ENCODE data around the gene KIF26A. TPM values are rescaled to one million over a fixed set of nuclear protein-coding genes. Genes with fewer than 3 reads are reported as not detected.

Gene KIF26A
- polyA plus RNA-seq, 1 experiment: 0.10 TPM

GRCh38 chr14:104175041-104175440 is 36.7 kb downstream of the KIF26A start:
- ChIA-PET CTCF (no interaction called here), POLR2A (no interaction called here)
- TF ChIP-seq, protein P1, sequence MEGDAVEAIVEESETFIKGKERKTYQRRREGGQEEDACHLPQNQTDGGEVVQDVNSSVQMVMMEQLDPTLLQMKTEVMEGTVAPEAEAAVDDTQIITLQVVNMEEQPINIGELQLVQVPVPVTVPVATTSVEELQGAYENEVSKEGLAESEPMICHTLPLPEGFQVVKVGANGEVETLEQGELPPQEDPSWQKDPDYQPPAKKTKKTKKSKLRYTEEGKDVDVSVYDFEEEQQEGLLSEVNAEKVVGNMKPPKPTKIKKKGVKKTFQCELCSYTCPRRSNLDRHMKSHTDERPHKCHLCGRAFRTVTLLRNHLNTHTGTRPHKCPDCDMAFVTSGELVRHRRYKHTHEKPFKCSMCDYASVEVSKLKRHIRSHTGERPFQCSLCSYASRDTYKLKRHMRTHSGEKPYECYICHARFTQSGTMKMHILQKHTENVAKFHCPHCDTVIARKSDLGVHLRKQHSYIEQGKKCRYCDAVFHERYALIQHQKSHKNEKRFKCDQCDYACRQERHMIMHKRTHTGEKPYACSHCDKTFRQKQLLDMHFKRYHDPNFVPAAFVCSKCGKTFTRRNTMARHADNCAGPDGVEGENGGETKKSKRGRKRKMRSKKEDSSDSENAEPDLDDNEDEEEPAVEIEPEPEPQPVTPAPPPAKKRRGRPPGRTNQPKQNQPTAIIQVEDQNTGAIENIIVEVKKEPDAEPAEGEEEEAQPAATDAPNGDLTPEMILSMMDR (IDR thresholded peaks at IDR 0.05; ENCODE audit: insufficient read depth, low read depth, low read length): no peak
- Histone ChIP-seq H3K4me3 (ENCODE audit: low read depth, low read length) (no peak overlapping the region), H3K36me3 (ENCODE audit: control insufficient read depth, insufficient read depth, low read length) (no peaks in the 10 kb centered on the region), H3K27me3 (ENCODE audit: control insufficient read depth, insufficient read depth, low read length) (no peaks in the 10 kb centered on the region)
- DNase-seq (ENCODE audit: low read depth): no peak

DNA sequence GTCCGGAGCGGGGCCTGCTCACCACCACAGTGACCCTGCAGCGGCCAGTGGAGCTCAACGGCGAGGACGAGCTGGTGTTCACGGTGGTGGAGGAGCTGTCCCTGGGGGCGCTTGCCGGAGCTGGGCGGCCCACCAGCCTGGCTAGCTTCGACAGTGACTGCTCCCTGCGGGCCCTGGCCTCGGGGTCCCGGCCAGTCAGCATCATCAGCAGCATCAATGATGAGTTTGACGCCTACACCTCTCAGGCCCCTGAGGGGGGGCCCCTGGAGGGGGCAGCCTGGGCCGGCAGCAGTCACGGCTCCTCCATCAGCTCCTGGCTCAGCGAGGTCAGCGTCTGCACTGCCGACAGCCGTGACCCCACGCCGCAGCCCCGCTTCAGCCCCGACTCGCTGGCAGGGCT is 37.4 kb downstream of the KIF26A start:
- TF ChIP-seq, protein P1 (IDR thresholded peaks at IDR 0.05; ENCODE audit: insufficient read depth, low read depth, low read length): no peak
- Histone ChIP-seq H3K36me3 (ENCODE audit: control insufficient read depth, insufficient read depth, low read length) (no peaks in the 10 kb centered on the region), H3K4me3 (ENCODE audit: low read depth, low read length) (no peak overlapping the region), H3K27me3 (ENCODE audit: control insufficient read depth, insufficient read depth, low read length) (no peaks in the 10 kb centered on the region)
- no peak for DNase-seq (ENCODE audit: low read depth)
- ChIA-PET POLR2A (no interaction called here), CTCF (no interaction called here)

GRCh38 chr14:104176611-104177010 is 38.2 kb downstream of the KIF26A start:
- DNase-seq (ENCODE audit: low read depth): no peak
- CTCF ChIA-PET: no interaction called here
- no peaks in the 10 kb centered on the region for H3K27me3 ChIP-seq (ENCODE audit: control insufficient read depth, insufficient read depth, low read length)
- POLR2A ChIA-PET: no interaction called here
- H3K36me3 ChIP-seq (ENCODE audit: control insufficient read depth, insufficient read depth, low read length): no peaks in the 10 kb centered on the region
- H3K4me3 ChIP-seq (ENCODE audit: low read depth, low read length): no peak overlapping the region
- TF ChIP-seq, protein P1 (IDR thresholded peaks at IDR 0.05; ENCODE audit: insufficient read depth, low read depth, low read length): no peak

- CTCF ChIA-PET: no interaction called here
- POLR2A ChIA-PET: no interaction called here
- TF ChIP-seq, protein P1 (IDR thresholded peaks at IDR 0.05; ENCODE audit: insufficient read depth, low read depth, low read length): no peak
- no peak for DNase-seq (ENCODE audit: low read depth)
- Histone ChIP-seq H3K36me3 (ENCODE audit: control insufficient read depth, insufficient read depth, low read length) (no peaks in the 10 kb centered on the region), H3K4me3 (ENCODE audit: low read depth, low read length) (no peak overlapping the region), H3K27me3 (ENCODE audit: control insufficient read depth, insufficient read depth, low read length) (no peaks in the 10 kb centered on the region)
Measured at GRCh38 chr14:104177411-104177810, 39.0 kb downstream of the KIF26A start.

GRCh38 chr14:104178279-104178678 is 39.9 kb downstream of the KIF26A start:
- CTCF ChIA-PET: no interaction called here
- TF ChIP-seq, protein P1 (IDR thresholded peaks at IDR 0.05; ENCODE audit: insufficient read depth, low read depth, low read length): no peak

More at GRCh38 chr14:104178279-104178678, 39.9 kb downstream of the KIF26A start:
- POLR2A ChIA-PET: no interaction called here
- Histone ChIP-seq H3K4me3 (ENCODE audit: low read depth, low read length) (no peak overlapping the region), H3K36me3 (ENCODE audit: control insufficient read depth, insufficient read depth, low read length) (no peaks in the 10 kb centered on the region), H3K27me3 (ENCODE audit: control insufficient read depth, insufficient read depth, low read length) (no peaks in the 10 kb centered on the region)
- DNase-seq (ENCODE audit: low read depth): no peak
